HG03280 (cell line): ENCODE measurements around the gene TEX50.
"Not testable (repeated sequence)": the region's sequence is repeated elsewhere in the genome, so short reads cannot be mapped to it uniquely, and the experiment has no call there.

Experiments
- ATAC-seq: cut with Tn5 transposase; IDR thresholded peaks from one replicate; pipeline ENCODE4 v1.9.1; 2021; ENCODE audit warnings: mild to moderate bottlenecking, moderate library complexity; ENCODE audit not compliant: unreplicated experiment

Gene TEX50

GRCh38 chr1:173635116-173635515, at the start of gene TEX50:
TEX50 (plus strand) TSS chr1:173635338; CDS start chr1:173635522, 184 bp downstream.
- no peak for ATAC-seq

- no peak for ATAC-seq
Measured at GRCh38 chr1:173590557-173590956, 44.6 kb upstream of the TEX50 start.

DNA sequence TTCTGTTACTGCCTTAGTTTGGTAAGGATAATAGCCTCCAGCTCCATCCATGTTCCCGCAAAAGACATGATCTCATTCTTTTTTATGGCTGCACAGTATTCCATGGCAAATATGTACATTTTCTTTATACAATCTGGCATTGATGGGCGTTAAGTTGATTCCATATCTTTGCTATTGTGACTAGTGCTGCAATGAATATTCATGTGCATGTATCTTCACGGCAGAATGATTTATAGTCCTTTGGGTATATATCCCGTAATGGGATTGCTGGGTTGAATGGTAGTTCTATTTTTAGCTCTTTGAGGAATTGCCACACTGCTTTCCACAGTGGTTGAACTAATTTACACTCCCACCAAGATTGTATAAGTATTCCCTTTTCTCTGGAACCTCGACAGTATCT, 44.0 kb upstream of the TEX50 start:
- not testable (repeated sequence) for ATAC-seq

- no peak for ATAC-seq
Measured at GRCh38 chr1:173596097-173596825, 38.9 kb upstream of the TEX50 start.

GRCh38 chr1:173601588-173601987, 33.5 kb upstream of the TEX50 start:
- ATAC-seq, result no peak

- no peak for ATAC-seq
Measured at GRCh38 chr1:173603056-173603591, 32.0 kb upstream of the TEX50 start, which contains the start of gene SLC9C2. SLC9C2 (minus strand) TSS chr1:173603072; CDS start chr1:173601776, 1,296 bp downstream.

DNA sequence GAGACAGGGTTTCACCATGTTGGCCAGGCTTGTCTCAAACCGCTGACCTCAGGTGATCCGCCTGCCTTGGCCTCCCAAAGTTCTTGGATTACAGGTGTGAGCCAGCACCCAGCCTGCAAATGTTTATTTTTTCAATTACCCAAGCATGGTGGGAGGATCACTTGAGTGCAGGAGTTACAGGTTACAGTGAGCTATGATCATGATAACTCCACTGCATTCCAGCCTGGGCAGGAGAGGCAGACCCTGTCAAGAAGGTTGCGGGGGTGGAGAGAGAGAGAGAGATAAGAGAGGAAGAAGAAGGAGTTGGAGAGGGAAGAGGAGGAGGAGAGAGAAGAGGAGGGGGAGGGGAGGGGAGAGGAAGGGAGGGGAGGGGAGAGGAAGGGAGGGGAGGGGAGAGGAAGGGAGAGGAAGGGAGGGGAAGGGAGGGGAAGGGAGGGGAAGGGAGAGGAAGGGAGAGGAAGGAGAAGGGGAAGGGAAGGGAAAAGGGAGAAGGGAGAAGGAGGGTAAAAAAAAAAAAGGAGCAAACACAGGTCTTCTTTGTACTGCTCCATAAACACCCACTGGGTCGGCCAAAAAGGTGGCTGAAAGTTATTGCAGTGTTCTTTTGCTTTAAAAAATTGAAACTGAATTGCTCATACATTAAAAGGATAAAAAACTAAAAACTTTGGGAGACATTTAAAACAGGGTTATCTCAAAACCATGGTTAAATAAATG, 26.5 kb upstream of the TEX50 start:
- ATAC-seq, result no peak

- ATAC-seq, result not testable (repeated sequence)
Measured at GRCh38 chr1:173613086-173613485, 22.1 kb upstream of the TEX50 start.

GRCh38 chr1:173616859-173617258, 18.3 kb upstream of the TEX50 start:
- no peak for ATAC-seq

GRCh38 chr1:173627269-173627668, 7.9 kb upstream of the TEX50 start:
- no peak for ATAC-seq

- no peak for ATAC-seq
Measured at GRCh38 chr1:173628888-173629287, 6.2 kb upstream of the TEX50 start.

- ATAC-seq, result not testable (repeated sequence)
Measured at GRCh38 chr1:173637236-173638042, 2.3 kb downstream of the TEX50 start.

GRCh38 chr1:173638043-173639021, 3.2 kb downstream of the TEX50 start:
- ATAC-seq, result no peak

- ATAC-seq, result no peak
Measured at GRCh38 chr1:173639102-173639501, 4.0 kb downstream of the TEX50 start.

GRCh38 chr1:173642450-173643139, 7.5 kb downstream of the TEX50 start:
- not testable (repeated sequence) for ATAC-seq

GRCh38 chr1:173646656-173647055, 11.5 kb downstream of the TEX50 start:
- no peak for ATAC-seq

DNA sequence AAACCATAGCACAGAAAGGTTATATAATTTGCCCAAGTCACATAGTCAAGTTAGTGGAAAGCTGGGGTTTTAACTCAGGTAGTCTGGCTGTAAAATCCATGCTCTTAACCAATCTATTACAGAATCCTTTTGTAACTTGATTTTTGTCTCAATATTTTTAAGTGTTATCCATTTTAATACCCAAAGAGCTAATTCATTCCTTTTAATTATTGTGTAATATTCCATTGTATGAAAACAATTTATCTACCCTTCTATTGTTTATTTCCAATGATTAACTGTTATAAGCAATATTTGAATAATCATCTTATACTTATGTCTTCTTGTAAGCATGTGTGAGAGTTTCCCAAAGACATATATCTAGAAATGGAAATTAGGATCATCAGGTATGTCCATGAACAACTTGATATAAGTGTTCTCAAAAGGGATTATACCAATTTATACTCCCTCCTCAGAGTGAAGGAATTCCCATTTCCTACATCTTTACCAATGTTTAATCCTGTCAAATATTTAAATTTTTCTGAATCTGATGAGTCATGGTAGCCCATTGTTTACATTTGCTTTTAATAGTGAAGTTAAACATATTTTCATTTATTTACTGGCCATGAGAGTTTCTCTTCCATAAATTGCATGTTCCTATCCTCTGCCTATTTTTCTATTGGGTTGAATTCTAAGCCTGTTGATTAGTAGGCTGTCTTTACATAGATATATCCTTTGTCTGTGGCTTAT, 13.9 kb downstream of the TEX50 start:
- no peak for ATAC-seq

- no peak for ATAC-seq
Measured at GRCh38 chr1:173660306-173660705, 25.2 kb downstream of the TEX50 start.

DNA sequence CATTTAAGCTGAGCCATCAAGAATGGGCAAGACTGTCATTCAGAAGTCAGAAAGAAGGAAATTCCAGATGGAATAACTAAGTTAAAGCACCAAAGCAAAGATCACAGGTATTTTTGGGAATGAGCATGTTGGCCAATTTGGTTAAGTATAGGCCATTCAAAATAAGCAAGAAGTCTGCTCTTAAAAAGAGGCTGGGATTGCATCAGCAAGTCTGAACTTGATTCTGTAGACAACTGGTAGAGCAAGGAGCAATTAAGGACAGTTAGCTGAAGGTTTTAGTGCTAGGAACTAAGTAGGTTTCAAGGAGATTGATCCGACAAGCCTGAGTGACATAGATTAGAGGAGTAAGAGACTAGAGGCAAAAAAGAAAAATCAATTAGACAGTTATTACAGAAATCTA, 26.1 kb downstream of the TEX50 start:
- ATAC-seq, result no peak
